Neural progenitor cell (in vitro differentiated cells): Measurements from ENCODE around the gene STAMBP.

ENCODE experiments used
- CTCF ChIP-seq: fragments of 200-600 bp; sonication (generic); IDR thresholded peaks from 2 replicates; pipeline ENCODE4 v1.5.1; 2017; ENCODE audit warnings: antibody characterized with exemption, mild to moderate bottlenecking
- EZH2 ChIP-seq: fragments of 200-600 bp; sonication (generic); IDR thresholded peaks from 2 replicates; pipeline ENCODE4 v1.6.1; 2017; ENCODE audit warnings: antibody characterized with exemption, mild to moderate bottlenecking, moderate library complexity

DNA sequence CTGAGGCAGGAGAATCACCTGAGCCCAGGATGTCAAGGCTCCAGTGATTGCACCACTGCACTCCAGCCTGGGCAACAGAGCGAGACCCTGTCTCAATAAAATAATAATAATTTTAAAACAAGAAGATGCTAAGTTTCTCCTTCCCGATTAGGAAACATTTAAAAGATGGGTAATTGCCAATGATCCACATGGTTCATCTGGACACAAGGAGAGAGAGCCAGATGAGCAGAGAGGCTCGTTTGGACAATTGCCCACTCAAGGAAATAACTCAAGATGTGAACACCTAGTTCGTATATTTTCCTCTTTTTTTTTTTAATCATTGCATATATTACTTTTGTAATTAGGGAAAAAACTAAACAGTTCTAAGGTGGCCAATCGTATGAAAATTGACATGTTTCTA lies 60.4 kb downstream of the STAMBP start:
- TF ChIP-seq CTCF (no peak), EZH2 (no peak)
